Tibial artery (tissue), 4 donors: ENCODE data around the gene SYNE1.
A peak's percentile ranks its signal among the peaks of the same experiment; 100 is the strongest.

Experiments
- DNase-seq, 2 donors: peaks; one replicate each; pipeline ENCODE4 v3.0.0-alpha.2; 2019
- H3K27ac ChIP-seq, 2 donors: fragments of 200-600 bp; sonication (generic) in 1 of 2; 1 replicate in 1 of 2; 2 replicates in 1 of 2; pipeline ENCODE4 v1.5.1; 2018 to 2019; ENCODE audit warnings: mild to moderate bottlenecking in 1 of 2
- H3K27me3 ChIP-seq, 2 donors: fragments of 200-600 bp; sonication (generic) in 1 of 2; one replicate each; pipeline versions ENCODE4 v1.5.1 to v1.6.0; 2016 to 2019
- H3K36me3 ChIP-seq, 3 donors: fragments of 200-600 bp; sonication (generic) in 2 of 3; one replicate each; pipeline ENCODE4 v1.5.1; 2016 to 2019; ENCODE audit warnings: mild to moderate bottlenecking in 2 of 3
- H3K4me1 ChIP-seq, 4 donors: fragments of 200-600 bp; sonication (generic) in 2 of 4; 1 replicate in 3 of 4; 2 replicates in 1 of 4; pipeline ENCODE4 v1.5.1; 2016 to 2019
- H3K4me3 ChIP-seq, 2 donors: fragments of 200-600 bp; sonication (generic) in 1 of 2; 1 replicate in 1 of 2; 2 replicates in 1 of 2; pipeline ENCODE4 v1.5.1; 2018 to 2019; ENCODE audit warnings: mild to moderate bottlenecking in 2 of 2
- H3K9me3 ChIP-seq, 3 donors: fragments of 200-600 bp; sonication (generic) in 1 of 3; one replicate each; pipeline ENCODE4 v1.5.1; 2016 to 2019
- intact Hi-C: fragments of 100-400 bp; cut with DNase I; formaldehyde crosslinking; loops from one replicate; pipeline ENCODE4 v1.15.0; 2023; ENCODE audit warnings: low total_unique reads
- TF ChIP-seq, protein P1 (sequence below), 2 experiments: fragments of 200-600 bp in 1 of 2; fragments of 450-650 bp in 1 of 2; IDR thresholded peaks; one replicate each; pipeline ENCODE4 v1.5.1; 2017 to 2019; ENCODE audit warnings: antibody characterized with exemption in 2 of 2, mild to moderate bottlenecking in 1 of 2, moderate library complexity in 1 of 2

SYNE1 gene

DNA sequence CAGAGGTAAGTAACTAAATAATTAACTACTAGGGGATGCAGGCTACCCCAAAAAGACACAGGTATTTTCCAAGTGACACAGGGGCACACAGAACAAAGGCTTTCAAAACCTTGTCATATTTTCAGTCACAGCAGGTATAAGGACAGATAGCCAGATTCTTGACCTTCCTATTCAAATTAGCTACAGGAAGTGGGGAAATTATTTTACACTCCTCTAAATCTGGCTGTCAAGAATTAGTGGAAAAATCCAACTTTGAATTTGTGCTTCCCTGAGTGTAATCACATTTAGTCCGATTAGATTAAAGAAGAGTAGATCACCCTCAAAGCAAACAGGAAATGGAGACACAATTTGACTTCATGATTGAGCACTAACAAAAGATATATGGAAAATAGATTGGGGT lies 60.6 kb downstream of the SYNE1 start:
- intact Hi-C loops, result no loop called here
- TF ChIP-seq, protein P1, sequence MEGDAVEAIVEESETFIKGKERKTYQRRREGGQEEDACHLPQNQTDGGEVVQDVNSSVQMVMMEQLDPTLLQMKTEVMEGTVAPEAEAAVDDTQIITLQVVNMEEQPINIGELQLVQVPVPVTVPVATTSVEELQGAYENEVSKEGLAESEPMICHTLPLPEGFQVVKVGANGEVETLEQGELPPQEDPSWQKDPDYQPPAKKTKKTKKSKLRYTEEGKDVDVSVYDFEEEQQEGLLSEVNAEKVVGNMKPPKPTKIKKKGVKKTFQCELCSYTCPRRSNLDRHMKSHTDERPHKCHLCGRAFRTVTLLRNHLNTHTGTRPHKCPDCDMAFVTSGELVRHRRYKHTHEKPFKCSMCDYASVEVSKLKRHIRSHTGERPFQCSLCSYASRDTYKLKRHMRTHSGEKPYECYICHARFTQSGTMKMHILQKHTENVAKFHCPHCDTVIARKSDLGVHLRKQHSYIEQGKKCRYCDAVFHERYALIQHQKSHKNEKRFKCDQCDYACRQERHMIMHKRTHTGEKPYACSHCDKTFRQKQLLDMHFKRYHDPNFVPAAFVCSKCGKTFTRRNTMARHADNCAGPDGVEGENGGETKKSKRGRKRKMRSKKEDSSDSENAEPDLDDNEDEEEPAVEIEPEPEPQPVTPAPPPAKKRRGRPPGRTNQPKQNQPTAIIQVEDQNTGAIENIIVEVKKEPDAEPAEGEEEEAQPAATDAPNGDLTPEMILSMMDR (IDR thresholded peaks at IDR 0.05), result no peak
- Histone ChIP-seq H3K4me3 (no peak overlapping the region), H3K27ac (no peak overlapping the region), H3K36me3 (no peaks in the 10 kb centered on the region), H3K4me1 (no peaks in the 10 kb centered on the region), H3K27me3 (no peaks in the 10 kb centered on the region), H3K9me3 (no peaks in the 10 kb centered on the region)
- DNase-seq, result no peak

DNA sequence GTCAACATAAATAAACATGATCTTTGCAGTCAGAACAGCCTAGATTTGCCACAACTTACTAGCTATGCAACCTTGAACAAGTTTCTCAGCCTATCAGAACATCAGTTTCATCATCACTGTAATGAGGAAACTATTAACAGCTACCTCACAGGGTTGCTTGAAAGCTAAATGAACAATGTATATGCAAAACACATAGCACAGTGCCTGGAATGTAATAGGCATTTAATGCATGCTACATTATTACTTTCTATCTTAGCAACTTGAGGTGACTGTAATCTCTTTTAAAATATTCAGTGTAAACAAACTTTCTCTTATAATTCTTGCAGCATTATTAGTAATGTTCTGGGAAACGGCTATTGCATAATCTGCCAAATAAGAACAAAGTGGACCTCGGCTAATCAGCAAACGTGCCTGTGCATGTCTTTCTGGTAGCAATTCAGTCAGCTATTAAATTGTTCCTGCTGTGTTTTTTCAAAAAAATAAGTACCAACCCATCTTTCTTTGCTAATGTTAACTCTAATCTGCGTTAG lies 61.5 kb downstream of the SYNE1 start:
- no peak overlapping the region for H3K4me3 ChIP-seq
- TF ChIP-seq, protein P1 (IDR thresholded peaks at IDR 0.05), result no peak
- no peaks in the 10 kb centered on the region for H3K27me3 ChIP-seq
- intact Hi-C loops, result no loop called here
- no peaks in the 10 kb centered on the region for H3K9me3 ChIP-seq
- DNase-seq, result peak in 1 of 2 donors; percentile 28
- no peak overlapping the region for H3K27ac ChIP-seq
- no peaks in the 10 kb centered on the region for H3K4me1 ChIP-seq
- H3K36me3 ChIP-seq, result no peaks in the 10 kb centered on the region

DNA sequence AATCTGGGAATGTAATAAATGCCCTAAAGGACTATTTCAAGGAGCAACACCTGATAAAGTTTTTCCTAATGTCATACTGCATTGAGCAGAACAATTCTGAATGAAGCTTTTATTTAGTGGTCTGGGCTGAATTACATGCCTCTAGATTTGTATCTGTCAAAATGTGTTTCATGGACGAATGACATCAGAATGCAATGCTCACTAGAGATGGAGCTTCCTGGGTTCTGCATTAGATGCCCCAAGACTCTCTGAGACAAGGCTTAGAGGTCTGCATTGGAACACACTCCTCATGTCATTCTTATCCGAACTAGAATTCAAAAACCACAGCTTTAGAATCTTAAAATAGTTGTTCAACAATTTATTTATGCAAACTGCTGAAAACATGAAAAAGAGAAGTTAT lies 62.0 kb downstream of the SYNE1 start:
- no peak for DNase-seq
- Histone ChIP-seq H3K9me3 (no peaks in the 10 kb centered on the region), H3K27ac (no peak overlapping the region), H3K4me1 (no peaks in the 10 kb centered on the region), H3K27me3 (no peaks in the 10 kb centered on the region), H3K4me3 (no peak overlapping the region), H3K36me3 (no peaks in the 10 kb centered on the region)
- TF ChIP-seq, protein P1 (IDR thresholded peaks at IDR 0.05), result no peak
- intact Hi-C loops, result no loop called here

DNA sequence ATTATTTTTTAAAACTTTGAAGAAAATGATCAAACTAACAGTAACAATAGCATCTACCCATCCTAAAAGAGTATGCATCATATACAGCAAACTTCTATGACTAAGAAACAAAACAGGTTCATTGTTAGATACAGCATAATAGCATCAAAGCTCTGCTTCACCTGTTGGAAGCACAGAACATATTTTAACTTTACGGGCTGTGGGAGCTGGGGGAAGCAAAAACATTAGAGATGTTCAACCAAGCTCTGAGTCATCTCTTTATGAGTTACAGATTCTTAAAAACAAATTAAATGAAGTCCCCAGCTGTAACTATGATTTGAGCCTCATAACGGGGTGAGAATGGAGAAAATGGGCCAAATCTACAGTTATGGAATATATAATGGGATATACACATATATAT lies 63.4 kb downstream of the SYNE1 start:
- intact Hi-C loops, result no loop called here
- TF ChIP-seq, protein P1 (IDR thresholded peaks at IDR 0.05), result no peak
- no peaks in the 10 kb centered on the region for H3K36me3 ChIP-seq
- H3K27ac ChIP-seq, result no peak overlapping the region
- no peaks in the 10 kb centered on the region for H3K4me1 ChIP-seq
- H3K27me3 ChIP-seq, result no peaks in the 10 kb centered on the region
- H3K9me3 ChIP-seq, result no peaks in the 10 kb centered on the region
- DNase-seq, result no peak
- H3K4me3 ChIP-seq, result no peak overlapping the region

DNA sequence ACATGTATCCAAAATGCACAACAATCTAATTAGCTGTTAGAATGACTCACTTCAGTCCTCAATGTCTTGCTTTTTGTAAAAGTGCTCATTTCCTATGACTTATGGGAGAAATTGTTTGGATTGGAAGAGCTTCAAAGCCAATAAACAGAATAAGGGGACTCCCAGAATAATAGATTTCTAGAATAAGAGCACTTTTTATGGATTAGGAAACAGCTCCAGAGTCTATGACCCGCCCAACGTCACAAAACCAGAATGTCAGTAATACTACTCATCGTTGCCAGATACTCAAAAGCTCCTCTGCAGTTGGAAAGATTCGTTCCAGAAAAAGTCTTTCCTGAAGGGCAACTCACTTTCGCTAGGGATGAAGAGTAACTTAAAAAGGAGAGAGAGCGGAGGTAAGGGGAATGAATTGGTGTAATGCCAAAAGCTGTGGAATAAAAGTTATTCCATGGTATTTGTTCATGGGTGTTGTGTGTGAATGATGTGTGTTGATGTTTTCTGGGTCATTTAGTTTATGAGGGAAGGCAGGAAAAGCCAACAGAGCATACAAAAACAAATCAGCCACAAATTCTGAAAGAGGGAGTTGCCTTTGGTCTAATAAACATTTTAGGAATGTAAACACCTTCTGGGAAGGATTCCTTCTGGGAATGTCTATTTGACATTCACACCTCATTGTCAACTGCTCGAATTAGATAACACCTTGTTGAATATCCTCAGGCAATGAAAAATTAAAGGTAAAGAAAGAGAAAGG lies 64.6 kb downstream of the SYNE1 start:
- Histone ChIP-seq H3K9me3 (no peaks in the 10 kb centered on the region), H3K4me3 (no peak overlapping the region), H3K27ac (no peak overlapping the region), H3K4me1 (no peaks in the 10 kb centered on the region), H3K36me3 (no peaks in the 10 kb centered on the region), H3K27me3 (no peaks in the 10 kb centered on the region)
- no peak for DNase-seq
- TF ChIP-seq, protein P1 (IDR thresholded peaks at IDR 0.05), result no peak
- intact Hi-C loops, result no loop called here
